Lung (tissue), 12 donors: ENCODE measurements around the gene IRGC. TPM values are rescaled to one million over a fixed set of nuclear protein-coding genes. Genes with fewer than 3 reads are reported as not detected.

Experiments used
- ATAC-seq: fragments of 200-7000 bp; cut with Tn5 transposase; one replicate; pipeline ENCODE4 v1.9.1; 2020; ENCODE audit warnings: moderate number of reproducible peaks; ENCODE audit not compliant: insufficient read depth, low FRiP score
- DNase-seq, 3 donors: peaks; one replicate each; pipeline ENCODE4 v3.0.0-alpha.2; 2013 to 2017
- H3K27ac ChIP-seq, 2 donors: one replicate each; pipeline ENCODE4 v1.5.1; 2013; ENCODE audit warnings: mild to moderate bottlenecking in 2 of 2, moderate library complexity in 2 of 2, control low read depth in 1 of 2, inconsistent platforms in 1 of 2, low read depth in 1 of 2, low read length in 1 of 2
- H3K27me3 ChIP-seq, 3 donors: one replicate each; pipeline ENCODE4 v1.5.1; 2013; ENCODE audit warnings: low read length in 2 of 3; ENCODE audit not compliant: control insufficient read depth in 3 of 3, insufficient read depth in 3 of 3
- H3K36me3 ChIP-seq, 4 donors: one replicate each; pipeline ENCODE4 v1.5.1; 2013; ENCODE audit warnings: low read length in 4 of 4, mild to moderate bottlenecking in 1 of 4, moderate library complexity in 1 of 4; ENCODE audit not compliant: control insufficient read depth in 4 of 4, insufficient read depth in 4 of 4
- H3K4me1 ChIP-seq, 5 donors: one replicate each; pipeline ENCODE4 v1.5.1; 2013; ENCODE audit warnings: low read length in 5 of 5, mild to moderate bottlenecking in 2 of 5, moderate library complexity in 1 of 5; ENCODE audit not compliant: control insufficient read depth in 5 of 5, insufficient read depth in 5 of 5
- H3K4me3 ChIP-seq: one replicate; pipeline ENCODE4 v1.5.1; 2013; ENCODE audit warnings: mild to moderate bottlenecking, control low read depth, moderate library complexity
- H3K9ac ChIP-seq, 2 donors: one replicate each; pipeline ENCODE4 v1.5.1; 2013; ENCODE audit warnings: low read length in 2 of 2, control low read depth in 1 of 2; ENCODE audit not compliant: insufficient read depth in 1 of 2
- H3K9me3 ChIP-seq, 4 donors: one replicate each; pipeline ENCODE4 v1.5.1; 2013; ENCODE audit warnings: low read length in 3 of 4, mild to moderate bottlenecking in 1 of 4, moderate library complexity in 1 of 4; ENCODE audit not compliant: control insufficient read depth in 4 of 4, insufficient read depth in 3 of 4
- WGBS, 2 donors: extraction: QIAGEN DNeasy Blood & Tissue Kit; methylation state at CpG; one replicate each; pipeline ENCODE4 v1.1.7; 2013; 5-methylcytosine and 5-hydroxymethylcytosine counted together
- polyA plus RNA-seq, 2 donors: library from polyadenylated mRNA; stranded (reverse); fragments of 200-250 nt; gene quantifications; one replicate each; pipeline ENCODE4 v1.2.1, GENCODE V29; 2013
- total RNA-seq, 2 donors: library from RNA; depleted of rRNA in 1 of 2; stranded (reverse); fragments of >200 nt in 1 of 2; gene quantifications; one replicate each; pipeline ENCODE4 v1.2.1, GENCODE V29; 2014 to 2021
- TF ChIP-seq, protein P1 (sequence below): IDR thresholded peaks from 2 replicates; pipeline ENCODE4 v1.5.1; 2012; ENCODE audit warnings: mild to moderate bottlenecking; ENCODE audit errors: control extremely low read depth, extremely low read depth
- donor health status: control.
- donor health status: control.
- donor health status: Bipolar disorder and iron deficiency.
- donor health status: healthy.
- donor health status: DM: yes; HTN: yes; CAD: no.

Gene IRGC
- total and polyA plus RNA-seq, 4 donors: not detected

DNA sequence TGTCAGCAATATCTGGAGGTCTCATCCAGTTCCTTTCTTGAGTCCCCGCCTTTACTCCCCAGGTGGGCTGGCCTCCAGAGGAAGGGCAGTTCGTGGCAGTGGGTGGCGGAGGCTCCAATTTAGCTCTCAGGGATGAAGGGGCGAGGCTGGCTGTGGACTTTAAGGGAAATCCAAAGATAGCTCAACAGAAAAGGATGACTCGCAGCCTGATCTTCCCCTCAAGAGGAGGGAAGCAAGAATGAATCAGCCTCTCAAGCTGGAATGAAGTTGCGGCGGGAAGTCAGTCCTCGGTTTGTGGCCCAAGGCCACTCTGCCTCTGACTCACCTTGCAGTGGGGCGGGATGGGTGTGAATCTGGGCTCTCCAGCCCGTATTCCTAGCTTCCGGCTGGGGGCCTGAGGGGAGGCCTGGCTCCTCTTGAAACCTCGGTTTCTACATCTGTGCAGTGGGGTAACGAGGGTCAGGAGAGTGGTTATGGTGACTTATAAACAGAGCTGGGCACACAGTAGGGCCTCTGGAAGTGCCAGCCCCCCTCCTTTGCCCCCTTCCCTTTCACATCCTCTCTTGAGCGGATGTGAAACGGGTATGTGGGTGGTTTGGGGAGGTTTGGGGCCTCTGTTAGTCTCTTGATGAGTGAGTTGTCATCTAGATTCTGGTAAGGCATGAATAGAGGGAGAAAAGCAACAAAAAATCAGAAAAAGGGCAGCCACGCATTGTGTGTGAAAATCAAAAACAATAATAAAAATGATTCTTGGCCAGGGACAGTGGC lies 49.4 kb downstream of the IRGC start:
- H3K4me1 ChIP-seq: peaks cover 0 to 4% (median 0%) of the 10 kb centered on the region in 5 donors
- peak overlapping the region; percentile 23 to 29 for H3K27ac ChIP-seq
- H3K9ac ChIP-seq: no peak overlapping the region
- H3K9me3 ChIP-seq: no peaks in the 10 kb centered on the region
- H3K27me3 ChIP-seq: no peaks in the 10 kb centered on the region
- H3K4me3 ChIP-seq: no peak overlapping the region
- no peak for DNase-seq
- ATAC-seq: peak; percentile 59
- no peaks in the 10 kb centered on the region for H3K36me3 ChIP-seq
- WGBS, 2 donors: 41 to 55% methylated on average over 16 of the region's 16 CpGs
- TF ChIP-seq, protein P1, sequence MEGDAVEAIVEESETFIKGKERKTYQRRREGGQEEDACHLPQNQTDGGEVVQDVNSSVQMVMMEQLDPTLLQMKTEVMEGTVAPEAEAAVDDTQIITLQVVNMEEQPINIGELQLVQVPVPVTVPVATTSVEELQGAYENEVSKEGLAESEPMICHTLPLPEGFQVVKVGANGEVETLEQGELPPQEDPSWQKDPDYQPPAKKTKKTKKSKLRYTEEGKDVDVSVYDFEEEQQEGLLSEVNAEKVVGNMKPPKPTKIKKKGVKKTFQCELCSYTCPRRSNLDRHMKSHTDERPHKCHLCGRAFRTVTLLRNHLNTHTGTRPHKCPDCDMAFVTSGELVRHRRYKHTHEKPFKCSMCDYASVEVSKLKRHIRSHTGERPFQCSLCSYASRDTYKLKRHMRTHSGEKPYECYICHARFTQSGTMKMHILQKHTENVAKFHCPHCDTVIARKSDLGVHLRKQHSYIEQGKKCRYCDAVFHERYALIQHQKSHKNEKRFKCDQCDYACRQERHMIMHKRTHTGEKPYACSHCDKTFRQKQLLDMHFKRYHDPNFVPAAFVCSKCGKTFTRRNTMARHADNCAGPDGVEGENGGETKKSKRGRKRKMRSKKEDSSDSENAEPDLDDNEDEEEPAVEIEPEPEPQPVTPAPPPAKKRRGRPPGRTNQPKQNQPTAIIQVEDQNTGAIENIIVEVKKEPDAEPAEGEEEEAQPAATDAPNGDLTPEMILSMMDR: no peak

DNA sequence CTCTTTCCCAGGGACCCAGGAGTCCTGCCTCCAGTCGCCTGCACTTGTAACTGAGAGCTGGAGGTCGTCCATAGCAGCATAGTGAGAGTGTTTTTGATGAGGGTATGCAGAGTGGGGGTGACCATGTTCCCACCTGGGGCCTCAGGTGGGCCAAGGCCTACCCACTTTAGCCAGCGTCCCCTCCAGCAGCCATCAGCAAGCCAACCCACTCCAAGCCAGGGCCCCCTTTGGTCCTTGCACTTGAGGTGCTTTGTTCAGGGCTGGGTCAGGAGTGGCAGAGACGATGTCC lies 50.8 kb downstream of the IRGC start:
- Histone ChIP-seq H3K27me3 (no peaks in the 10 kb centered on the region), H3K9ac (no peak overlapping the region), H3K27ac (peak overlapping the region in 1 of 2 donors; percentile 21), H3K36me3 (no peaks in the 10 kb centered on the region), H3K4me3 (no peak overlapping the region), H3K4me1 (peaks cover 0 to 4% (median 0%) of the 10 kb centered on the region in 5 donors), H3K9me3 (no peaks in the 10 kb centered on the region)
- 75 to 80% methylated on average over 4 of the region's 4 CpGs for WGBS, 2 donors
- TF ChIP-seq, protein P1: no peak
- DNase-seq (no peak), ATAC-seq (no peak)

DNA sequence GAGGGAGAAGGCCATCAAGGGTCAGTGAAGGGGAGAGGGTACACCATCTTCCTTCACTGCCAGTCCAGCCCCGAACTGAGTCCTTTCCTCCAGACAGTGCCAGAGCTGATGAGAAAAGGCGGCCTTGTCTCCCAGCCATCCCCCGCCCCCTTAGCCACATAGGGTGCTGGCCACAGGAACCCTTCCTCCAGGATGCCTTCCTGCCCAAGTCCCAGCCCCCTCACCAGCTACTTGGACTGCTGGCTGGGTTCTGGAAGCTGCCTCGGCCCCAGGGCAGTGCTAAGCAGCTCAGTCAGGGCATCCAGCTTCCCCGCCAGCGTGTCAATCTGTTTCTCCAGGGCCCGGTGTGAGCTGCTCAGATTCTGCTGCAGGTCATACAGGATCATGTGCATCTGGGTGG lies 51.4 kb downstream of the IRGC start:
- Histone ChIP-seq H3K27ac (no peak overlapping the region), H3K4me1 (peaks cover 0 to 4% (median 0%) of the 10 kb centered on the region in 5 donors), H3K9ac (no peak overlapping the region), H3K36me3 (no peaks in the 10 kb centered on the region), H3K4me3 (no peak overlapping the region), H3K9me3 (no peaks in the 10 kb centered on the region), H3K27me3 (no peaks in the 10 kb centered on the region)
- TF ChIP-seq, protein P1: no peak
- DNase-seq (no peak), ATAC-seq (no peak)
- 85 to 90% methylated on average over 7 of the region's 7 CpGs for WGBS, 2 donors

DNA sequence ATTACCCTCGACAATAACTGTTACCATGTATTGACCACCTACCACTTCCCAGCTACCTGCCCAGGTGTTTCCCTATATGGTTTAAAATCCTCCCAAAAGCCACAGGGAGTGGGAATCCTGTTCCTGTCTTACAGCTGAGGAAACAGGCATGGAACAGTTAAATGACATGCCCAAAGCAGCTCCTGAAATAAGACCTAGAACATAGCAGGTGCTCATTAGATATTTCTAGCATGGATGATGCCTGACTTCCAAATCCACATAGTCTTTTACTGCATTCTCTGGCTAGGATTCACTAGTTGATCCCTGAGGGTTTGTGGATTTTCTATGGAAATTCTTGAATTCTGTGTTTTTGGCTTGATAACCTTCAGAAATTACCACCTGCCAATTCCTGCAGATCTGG lies 51.9 kb downstream of the IRGC start:
- TF ChIP-seq, protein P1: no peak
- no peak for DNase-seq
- WGBS, 2 donors: 48 to 63% methylated on average over 1 of the region's 1 CpG

More for the DNA sequence above, 51.9 kb downstream of the IRGC start:
- no peaks in the 10 kb centered on the region for H3K36me3 ChIP-seq
- H3K27me3 ChIP-seq: no peaks in the 10 kb centered on the region
- no peak overlapping the region for H3K9ac ChIP-seq
- H3K27ac ChIP-seq: no peak overlapping the region
- peaks cover 0 to 4% (median 0%) of the 10 kb centered on the region in 5 donors for H3K4me1 ChIP-seq
- H3K9me3 ChIP-seq: no peaks in the 10 kb centered on the region
- ATAC-seq: no peak
- H3K4me3 ChIP-seq: no peak overlapping the region
